Mesodermal cell (in vitro differentiated cells): ENCODE results near the gene MDN1.
"Not testable (repeated sequence)": the region's sequence is repeated elsewhere in the genome, so short reads cannot be mapped to it uniquely, and the experiment has no call there.

Experiments used
- H3K27ac ChIP-seq: 2 replicates; pipeline ENCODE4 v1.7.0; 2013; ENCODE audit warnings: mild to moderate bottlenecking, low read depth, low read length, moderate library complexity; ENCODE audit not compliant: severe bottlenecking
- H3K36me3 ChIP-seq: 2 replicates; pipeline ENCODE4 v1.7.1; 2013; ENCODE audit warnings: mild to moderate bottlenecking, low read length, moderate library complexity; ENCODE audit not compliant: control insufficient read depth, insufficient read depth
- H3K4me1 ChIP-seq: one replicate; pipeline ENCODE4 v1.7.1; 2013; ENCODE audit warnings: mild to moderate bottlenecking, low read length; ENCODE audit not compliant: insufficient read depth, control insufficient read depth, poor library complexity, severe bottlenecking
- H3K4me3 ChIP-seq: 2 replicates; pipeline ENCODE4 v1.7.0; 2013; ENCODE audit warnings: low read length, control low read depth, mild to moderate bottlenecking; ENCODE audit not compliant: insufficient read depth, poor library complexity, severe bottlenecking; ENCODE audit errors: extremely low read depth
- H3K9me3 ChIP-seq: 2 replicates; pipeline ENCODE4 v1.7.1; 2013; ENCODE audit warnings: mild to moderate bottlenecking, low read length, moderate library complexity; ENCODE audit not compliant: control insufficient read depth
- WGBS, 2 experiments: methylation state at CpG; one replicate each; pipeline ENCODE4 v1.1.5; 2013; ENCODE audit warnings: missing lambda C conversion rate in 2 of 2; ENCODE audit not compliant: insufficient coverage in 2 of 2; 5-methylcytosine and 5-hydroxymethylcytosine counted together

Gene MDN1

DNA sequence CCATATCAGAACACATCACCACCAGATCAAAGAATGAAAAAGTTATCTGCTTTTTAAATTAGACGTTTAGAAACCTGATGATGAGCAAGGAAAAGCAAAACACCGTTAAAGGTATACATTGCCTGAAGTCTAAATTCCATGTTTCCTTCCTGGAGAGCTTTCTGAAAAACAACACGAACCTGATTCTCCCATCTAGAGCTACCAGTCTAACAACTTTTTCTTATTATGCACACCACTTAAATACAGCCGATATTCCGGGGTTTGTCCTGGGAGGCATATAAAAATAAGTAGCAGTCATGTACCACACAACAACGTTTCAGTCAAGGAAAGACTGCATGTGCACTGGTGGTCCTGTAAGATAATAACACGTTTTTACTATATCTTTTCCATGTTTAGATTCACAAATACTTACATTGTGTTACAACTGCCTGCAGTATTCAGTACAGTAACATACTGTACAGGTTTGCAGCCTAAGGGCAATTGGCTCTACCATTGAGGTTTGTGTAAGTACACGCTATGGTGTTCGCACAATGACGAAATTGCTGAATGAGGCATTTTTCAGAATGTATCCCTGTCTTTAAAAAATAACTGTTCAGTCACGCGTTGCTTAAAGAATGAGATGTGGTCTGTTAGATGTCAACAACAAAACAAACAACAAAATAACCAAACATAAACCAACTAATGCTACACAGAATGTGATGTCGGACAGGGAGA lies 162.0 kb downstream of the MDN1 start:
- Histone ChIP-seq H3K4me3 (no peak overlapping the region), H3K4me1 (no peaks in the 10 kb centered on the region), H3K36me3 (peaks cover 84% of the 10 kb centered on the region), H3K9me3 (no peaks in the 10 kb centered on the region), H3K27ac (no peak overlapping the region)
- WGBS, 2 experiments, result 89 to 96% methylated on average over 7 to 10 of the region's 13 CpGs

GRCh38 chr6:89655122-89655521 lies 164.5 kb downstream of the MDN1 start:
- H3K36me3 ChIP-seq, result peaks cover 84% of the 10 kb centered on the region
- H3K4me1 ChIP-seq, result no peaks in the 10 kb centered on the region
- no peak overlapping the region for H3K4me3 ChIP-seq
- H3K27ac ChIP-seq, result no peak overlapping the region
- H3K9me3 ChIP-seq, result no peaks in the 10 kb centered on the region
- WGBS, 2 experiments, result no CpG with 5 or more reads among the region's 2 CpGs

- Histone ChIP-seq H3K27ac (no peak overlapping the region), H3K36me3 (peaks cover 89% of the 10 kb centered on the region), H3K4me1 (no peaks in the 10 kb centered on the region), H3K9me3 (no peaks in the 10 kb centered on the region), H3K4me3 (no peak overlapping the region)
- WGBS, 2 experiments, result 91 to 93% methylated on average over 8 of the region's 8 CpGs
Observed at GRCh38 chr6:89650579-89650978, 169.0 kb downstream of the MDN1 start.

DNA sequence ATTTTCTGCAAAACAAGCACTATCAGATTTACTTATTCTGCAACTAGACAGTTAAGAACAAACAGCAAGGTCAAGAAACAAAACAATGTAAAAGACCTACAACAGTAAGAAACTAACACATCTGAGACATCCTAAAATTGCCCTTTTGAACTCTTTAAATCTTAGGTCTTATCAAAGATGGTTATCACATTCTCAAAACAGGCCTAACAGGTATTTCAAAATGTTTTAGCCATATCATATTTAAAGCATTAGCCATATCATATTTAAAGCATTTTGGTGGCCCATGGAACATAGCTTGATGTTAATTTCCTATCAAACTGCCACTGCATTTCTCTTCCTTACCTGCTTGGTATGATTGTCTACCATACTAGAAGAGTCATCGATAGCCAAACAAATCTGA lies 169.9 kb downstream of the MDN1 start:
- Histone ChIP-seq H3K4me1 (no peaks in the 10 kb centered on the region), H3K27ac (no peak overlapping the region), H3K4me3 (no peak overlapping the region), H3K9me3 (no peaks in the 10 kb centered on the region), H3K36me3 (peaks cover 87% of the 10 kb centered on the region)
- WGBS, 2 experiments, result 83% methylated on average over 1 of the region's 1 CpG; no CpG with 5 or more reads in 1 of the 2 experiments

- no peak overlapping the region for H3K4me3 ChIP-seq
- peaks cover 78% of the 10 kb centered on the region for H3K36me3 ChIP-seq
- H3K4me1 ChIP-seq, result no peaks in the 10 kb centered on the region
- H3K27ac ChIP-seq, result no peak overlapping the region
- H3K9me3 ChIP-seq, result no peaks in the 10 kb centered on the region
- 89 to 96% methylated on average over 2 to 3 of the region's 4 CpGs for WGBS, 2 experiments
Observed at GRCh38 chr6:89644864-89645263, 174.7 kb downstream of the MDN1 start.

- H3K9me3 ChIP-seq, result no peaks in the 10 kb centered on the region
- H3K4me3 ChIP-seq, result no peak overlapping the region
- H3K36me3 ChIP-seq, result peaks cover 69% of the 10 kb centered on the region
- H3K4me1 ChIP-seq, result no peaks in the 10 kb centered on the region
- no peak overlapping the region for H3K27ac ChIP-seq
- 85 to 90% methylated on average over 2 of the region's 3 CpGs for WGBS, 2 experiments
Observed at GRCh38 chr6:89643406-89643805, 176.2 kb downstream of the MDN1 start.

- 87 to 100% methylated on average over 1 to 3 of the region's 3 CpGs for WGBS, 2 experiments
- H3K27ac ChIP-seq, result no peak overlapping the region
Observed at GRCh38 chr6:89642956-89643355, 176.6 kb downstream of the MDN1 start.

GRCh38 chr6:89641581-89641980 lies 178.0 kb downstream of the MDN1 start:
- H3K27ac ChIP-seq, H3K4me1 ChIP-seq, H3K4me3 ChIP-seq, H3K9me3 ChIP-seq: not testable (repeated sequence)
- peaks cover 57% of the 10 kb centered on the region for H3K36me3 ChIP-seq
- WGBS, 2 experiments, result 100% methylated on average over 1 of the region's 3 CpGs; no CpG with 5 or more reads in 1 of the 2 experiments

More at GRCh38 chr6:89642956-89643355, 176.6 kb downstream of the MDN1 start:
- Histone ChIP-seq H3K4me3 (no peak overlapping the region), H3K36me3 (peaks cover 65% of the 10 kb centered on the region), H3K9me3 (no peaks in the 10 kb centered on the region), H3K4me1 (no peaks in the 10 kb centered on the region)

DNA sequence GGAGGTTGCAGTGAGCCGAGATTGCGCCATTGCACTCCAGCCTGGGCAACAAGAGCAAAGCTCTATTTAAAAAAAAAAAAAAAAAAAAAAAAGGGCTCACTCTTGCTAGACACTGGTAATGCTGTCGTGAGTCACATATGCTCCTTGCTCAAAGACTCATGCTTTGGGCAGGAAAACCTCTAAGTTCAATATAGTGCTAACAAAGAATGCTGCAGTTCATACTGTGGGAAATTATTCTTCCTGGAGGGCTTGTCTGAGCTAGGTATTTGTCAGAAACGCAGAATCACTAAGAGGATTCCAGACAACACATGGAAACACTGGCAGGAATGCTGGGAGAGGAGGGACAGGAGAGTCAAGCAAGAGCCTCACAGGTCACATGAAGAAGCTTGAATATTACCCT lies 178.8 kb downstream of the MDN1 start:
- peaks cover 4% of the 10 kb centered on the region for H3K4me1 ChIP-seq
- no peaks in the 10 kb centered on the region for H3K9me3 ChIP-seq
- peaks cover 57% of the 10 kb centered on the region for H3K36me3 ChIP-seq
- no peak overlapping the region for H3K27ac ChIP-seq
- 80 to 95% methylated on average over 3 to 4 of the region's 4 CpGs for WGBS, 2 experiments
- H3K4me3 ChIP-seq, result no peak overlapping the region

- 1 to 2% methylated on average over 51 to 55 of the region's 58 CpGs for WGBS, 2 experiments
- Histone ChIP-seq H3K9me3 (no peaks in the 10 kb centered on the region), H3K36me3 (peaks cover 46% of the 10 kb centered on the region), H3K4me1 (peaks cover 4% of the 10 kb centered on the region), H3K27ac (peak within 1 kb of the TSS; percentile 86), H3K4me3 (peak within 1 kb of the TSS; percentile 69)
Observed at GRCh38 chr6:89638320-89639195, 181.0 kb downstream of the MDN1 start, which contains the start of gene LYRM2. LYRM2 (minus strand) TSS chr6:89638747; CDS start chr6:89638716, 31 bp downstream.
